ENCODE results near the gene TRIM2. TPM values are rescaled to one million over a fixed set of nuclear protein-coding genes. Genes with fewer than 3 reads are reported as not detected.

Gene TRIM2
- total RNA-seq, 1 donor from 2014 or later: 50.1 TPM

DNA sequence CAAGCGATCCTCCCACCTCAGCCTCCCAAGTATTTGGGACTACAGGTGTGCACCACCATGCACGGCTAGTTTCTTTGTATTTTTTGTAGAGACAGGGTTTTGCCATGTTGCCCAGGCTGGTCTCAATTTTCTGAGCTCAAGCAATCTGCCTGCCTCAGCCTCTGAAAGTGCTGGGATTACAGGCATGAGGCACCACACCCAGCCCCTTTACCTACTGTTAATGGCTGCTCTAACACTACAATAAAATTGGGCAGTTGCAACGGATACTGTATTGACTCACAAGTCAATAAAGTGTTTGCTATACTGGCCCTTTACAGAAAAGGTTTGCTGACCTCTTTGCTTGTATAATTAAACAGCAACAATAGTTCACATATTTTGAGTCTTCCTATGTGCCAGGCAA is 41.5 kb downstream of the TRIM2 start:
- Mint-ChIP-seq H3K36me3 (peaks cover 20% of the 10 kb centered on the region), H3K4me1 (peaks cover 21% of the 10 kb centered on the region), H3K4me3 (no peak overlapping the region), H3K27me3 (ENCODE audit: low read depth) (no peaks in the 10 kb centered on the region), H3K27ac (no peak overlapping the region), H3K9me3 (no peaks in the 10 kb centered on the region)
- TF ChIP-seq, protein P1, sequence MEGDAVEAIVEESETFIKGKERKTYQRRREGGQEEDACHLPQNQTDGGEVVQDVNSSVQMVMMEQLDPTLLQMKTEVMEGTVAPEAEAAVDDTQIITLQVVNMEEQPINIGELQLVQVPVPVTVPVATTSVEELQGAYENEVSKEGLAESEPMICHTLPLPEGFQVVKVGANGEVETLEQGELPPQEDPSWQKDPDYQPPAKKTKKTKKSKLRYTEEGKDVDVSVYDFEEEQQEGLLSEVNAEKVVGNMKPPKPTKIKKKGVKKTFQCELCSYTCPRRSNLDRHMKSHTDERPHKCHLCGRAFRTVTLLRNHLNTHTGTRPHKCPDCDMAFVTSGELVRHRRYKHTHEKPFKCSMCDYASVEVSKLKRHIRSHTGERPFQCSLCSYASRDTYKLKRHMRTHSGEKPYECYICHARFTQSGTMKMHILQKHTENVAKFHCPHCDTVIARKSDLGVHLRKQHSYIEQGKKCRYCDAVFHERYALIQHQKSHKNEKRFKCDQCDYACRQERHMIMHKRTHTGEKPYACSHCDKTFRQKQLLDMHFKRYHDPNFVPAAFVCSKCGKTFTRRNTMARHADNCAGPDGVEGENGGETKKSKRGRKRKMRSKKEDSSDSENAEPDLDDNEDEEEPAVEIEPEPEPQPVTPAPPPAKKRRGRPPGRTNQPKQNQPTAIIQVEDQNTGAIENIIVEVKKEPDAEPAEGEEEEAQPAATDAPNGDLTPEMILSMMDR (IDR thresholded peaks at IDR 0.05; ENCODE audit: unreplicated experiment): no peak
- DNase-seq (ENCODE audit: low spot score in 2 of 2, unreplicated experiment in 2 of 2): no peak

DNA sequence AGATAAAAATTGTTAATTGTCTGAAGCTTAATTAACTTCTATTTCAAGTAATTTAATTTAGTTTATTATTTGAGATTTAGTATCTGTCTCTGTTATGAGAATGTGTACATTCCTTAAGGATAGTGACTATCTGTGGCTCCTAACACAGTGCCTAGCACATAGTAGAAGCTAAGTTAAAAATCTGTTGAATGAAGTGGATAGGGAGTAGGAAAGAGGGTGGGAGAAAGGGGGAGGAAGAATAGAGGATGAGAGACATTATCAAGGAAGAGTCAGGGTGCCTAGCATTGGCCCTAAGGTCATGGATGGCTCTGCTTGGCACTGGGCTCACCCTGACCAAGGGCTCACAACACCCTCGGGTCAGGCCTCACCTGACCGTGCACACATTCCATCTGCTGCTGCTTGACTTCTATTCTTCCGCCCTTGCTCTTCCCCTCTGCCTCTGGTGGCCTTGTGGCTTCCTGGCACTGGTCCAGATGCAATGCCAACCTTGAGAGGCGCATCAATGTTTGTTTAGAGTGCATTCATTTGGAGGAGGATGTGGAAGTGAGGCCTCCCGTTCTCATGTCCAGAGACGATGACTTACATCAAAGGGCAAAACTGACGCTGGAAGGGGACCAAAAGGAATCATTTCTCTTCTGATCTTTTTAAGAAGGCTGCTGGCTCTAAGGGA is 42.3 kb downstream of the TRIM2 start:
- no peaks in the 10 kb centered on the region for H3K9me3 Mint-ChIP-seq
- H3K4me1 Mint-ChIP-seq: peaks cover 24% of the 10 kb centered on the region
- no peaks in the 10 kb centered on the region for H3K27me3 Mint-ChIP-seq (ENCODE audit: low read depth)
- DNase-seq (ENCODE audit: low spot score in 2 of 2, unreplicated experiment in 2 of 2): no peak
- no peak overlapping the region for H3K4me3 Mint-ChIP-seq
- TF ChIP-seq, protein P1 (IDR thresholded peaks at IDR 0.05; ENCODE audit: unreplicated experiment): no peak
- H3K27ac Mint-ChIP-seq: no peak overlapping the region
- H3K36me3 Mint-ChIP-seq: peaks cover 14% of the 10 kb centered on the region

GRCh38 chr4:153247116-153247490 is 42.9 kb downstream of the TRIM2 start:
- H3K4me3 Mint-ChIP-seq: no peak overlapping the region
- no peaks in the 10 kb centered on the region for H3K27me3 Mint-ChIP-seq (ENCODE audit: low read depth)
- no peak for DNase-seq (ENCODE audit: low spot score in 2 of 2, unreplicated experiment in 2 of 2)
- H3K36me3 Mint-ChIP-seq: peaks cover 12% of the 10 kb centered on the region
- H3K9me3 Mint-ChIP-seq: no peaks in the 10 kb centered on the region
- no peak overlapping the region for H3K27ac Mint-ChIP-seq
- peaks cover 26% of the 10 kb centered on the region for H3K4me1 Mint-ChIP-seq
- TF ChIP-seq, protein P1 (IDR thresholded peaks at IDR 0.05; ENCODE audit: unreplicated experiment): no peak

DNA sequence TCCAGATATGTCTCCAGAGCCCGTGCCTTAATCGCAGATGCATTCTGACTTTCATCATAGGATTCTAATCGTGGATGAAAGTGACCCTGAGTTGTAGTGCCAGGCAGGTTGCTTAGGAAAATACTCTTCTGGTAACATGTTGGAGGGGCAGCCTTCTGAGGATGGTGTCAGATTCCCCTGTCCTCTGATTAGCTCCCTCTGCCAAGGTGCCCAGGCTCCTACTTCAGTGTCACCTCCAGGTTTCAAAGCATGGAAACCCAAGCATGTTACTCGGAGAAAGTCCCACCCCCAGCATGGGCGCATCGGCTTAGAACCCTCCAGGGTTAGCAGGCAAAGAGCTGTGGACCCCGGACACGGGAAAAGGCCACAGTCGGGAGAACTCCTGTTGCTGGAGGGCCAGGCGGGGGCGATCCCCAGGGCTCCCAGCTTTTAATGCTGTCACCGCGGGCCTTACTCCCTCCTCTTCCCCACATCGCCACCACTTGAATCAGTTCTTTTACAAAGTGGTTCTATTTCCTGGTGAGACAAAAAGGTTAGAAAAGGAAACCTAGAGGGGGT is 44.5 kb downstream of the TRIM2 start:
- Mint-ChIP-seq H3K4me1 (peaks cover 27% of the 10 kb centered on the region), H3K27me3 (ENCODE audit: low read depth) (no peaks in the 10 kb centered on the region), H3K36me3 (peaks cover 6% of the 10 kb centered on the region), H3K4me3 (peak overlapping the region; percentile 87), H3K9me3 (no peaks in the 10 kb centered on the region), H3K27ac (peak overlapping the region; percentile 98)
- DNase-seq (ENCODE audit: low spot score in 2 of 2, unreplicated experiment in 2 of 2): no peak
- TF ChIP-seq, protein P1 (IDR thresholded peaks at IDR 0.05; ENCODE audit: unreplicated experiment): no peak

DNA sequence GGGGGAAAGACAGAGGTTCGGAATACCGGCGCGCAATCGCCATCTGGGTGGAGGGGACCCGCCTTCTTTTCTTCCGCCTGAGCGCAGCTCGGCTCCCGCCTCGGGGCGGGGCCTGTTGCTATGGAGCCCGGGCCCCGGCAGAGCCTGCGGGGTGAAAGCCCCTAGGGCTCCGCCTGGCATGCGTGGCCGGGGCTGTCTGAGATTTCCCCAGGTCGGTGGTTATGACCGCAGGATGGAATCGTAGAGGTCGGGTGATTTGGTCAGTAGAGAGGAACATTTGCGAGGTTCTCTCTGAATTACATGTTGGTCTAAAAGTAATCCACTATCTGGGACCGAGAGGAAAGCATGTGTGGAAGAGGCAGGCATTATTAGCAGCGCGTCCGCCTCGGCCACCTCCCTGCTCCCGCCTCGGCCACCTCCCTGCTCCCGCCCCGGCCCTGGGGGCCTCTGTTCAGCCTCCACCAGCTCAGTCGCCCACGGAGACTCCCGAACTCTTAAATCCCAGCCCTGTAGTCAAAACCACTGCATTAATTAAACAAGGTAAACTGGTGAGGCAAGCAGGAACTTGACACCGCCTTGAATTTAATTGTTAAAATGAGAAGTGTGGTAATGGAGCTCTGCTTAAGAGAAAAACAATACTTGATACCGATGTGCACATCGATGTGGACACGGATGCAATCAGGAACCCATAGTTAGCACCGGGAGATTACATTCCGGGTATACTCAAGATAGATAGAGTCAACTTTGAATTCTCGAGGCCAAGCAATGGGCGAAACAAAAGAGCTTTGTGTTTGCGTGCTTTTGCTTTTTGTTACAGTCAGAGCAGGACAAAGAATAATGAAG is 45.2 kb downstream of the TRIM2 start:
- Mint-ChIP-seq H3K4me1 (peaks cover 27% of the 10 kb centered on the region), H3K9me3 (no peaks in the 10 kb centered on the region), H3K27me3 (ENCODE audit: low read depth) (no peaks in the 10 kb centered on the region), H3K4me3 (peak overlapping the region; percentile 87), H3K36me3 (peaks cover 4% of the 10 kb centered on the region), H3K27ac (peak overlapping the region; percentile 98)
- TF ChIP-seq, protein P1 (IDR thresholded peaks at IDR 0.05; ENCODE audit: unreplicated experiment): no peak
- peak; percentile 75 to 88 for DNase-seq (ENCODE audit: low spot score in 2 of 2, unreplicated experiment in 2 of 2)

Measured in mesothelial cell of epicardium (in vitro differentiated cells).